NCI-H345 (cell line): ENCODE data around the gene XKRX.

Experiments used
- DNase-seq: peaks from one replicate; lab custom pipeline; 2025; lab: John Stamatoyannopoulos, UW

XKRX gene

DNA sequence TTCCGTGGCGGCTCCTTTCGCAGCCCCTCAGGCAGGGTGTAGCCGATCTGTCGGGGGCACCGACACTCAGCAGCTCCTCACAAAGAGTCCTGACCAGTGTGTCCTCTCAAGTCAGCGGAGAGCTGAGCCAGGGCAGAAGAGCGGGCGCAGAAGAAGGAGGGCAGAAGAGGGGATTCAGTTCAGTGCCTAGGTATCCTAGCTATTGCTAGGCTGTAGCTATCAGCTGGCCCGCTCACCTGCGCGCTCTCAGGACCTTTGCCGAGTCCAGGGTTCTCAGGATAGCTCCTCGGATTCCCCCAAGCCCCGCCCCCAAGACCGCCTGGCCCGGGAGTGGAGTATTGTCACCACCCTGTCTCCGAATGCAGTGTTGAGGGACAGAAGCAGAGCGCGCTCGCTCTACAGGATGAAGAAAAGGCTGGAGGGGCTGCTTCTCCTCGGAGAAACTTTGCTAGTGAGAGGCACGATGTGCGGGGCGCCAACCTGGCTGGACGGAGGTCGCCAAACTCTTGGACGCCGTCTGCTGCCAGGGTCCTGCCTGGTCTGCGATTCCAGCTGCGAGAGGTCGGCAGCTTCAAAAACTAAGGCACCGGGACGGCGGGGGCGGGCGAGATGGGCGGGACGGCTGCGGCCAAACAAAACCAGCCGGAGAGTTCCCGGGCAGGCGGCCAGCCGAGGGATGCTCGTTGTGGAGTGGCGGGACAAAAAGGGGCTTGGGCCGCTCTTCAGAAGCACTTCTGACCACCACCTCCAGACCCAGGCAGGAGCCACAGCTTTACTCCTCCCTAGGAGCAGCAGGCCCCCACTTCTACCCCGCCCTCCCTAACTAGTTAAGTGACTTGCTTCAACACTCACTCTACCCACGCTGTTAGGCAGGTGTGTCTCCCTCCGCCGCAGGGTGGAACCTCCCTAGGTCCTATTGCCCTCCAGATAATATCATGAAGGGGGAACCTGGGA lies at the start of gene XKRX:
Gene XKRX (minus strand): TSS at position 258 of the 954 bp plus-strand sequence. CDS start 613 bp downstream, outside the sequence.
- DNase-seq = peak; percentile 70

- no peak for DNase-seq
Measured at GRCh38 chrX:100976211-100976610, 47.5 kb upstream of the XKRX start.

GRCh38 chrX:100975212-100975611 lies 46.5 kb upstream of the XKRX start:
- no peak for DNase-seq

DNA sequence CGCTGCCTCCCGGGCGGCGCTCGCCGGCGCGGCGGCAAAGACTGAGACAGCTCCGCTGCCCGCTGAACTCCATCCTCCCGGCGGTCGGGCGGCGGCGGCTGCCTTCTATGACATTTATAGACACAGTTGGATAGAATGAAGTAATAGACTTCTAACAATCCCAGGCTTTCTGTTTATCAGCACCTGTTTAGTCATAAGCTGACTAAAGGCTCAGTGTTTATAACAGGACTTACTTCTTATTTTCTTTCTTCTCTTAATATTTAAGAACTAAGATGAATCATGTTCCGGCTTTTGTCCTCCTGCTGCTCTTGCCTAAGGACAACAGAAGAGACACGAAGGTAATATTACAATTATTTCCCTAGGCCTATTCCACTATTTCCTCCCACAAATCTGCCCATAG lies 44.7 kb upstream of the XKRX start:
- DNase-seq = no peak

DNA sequence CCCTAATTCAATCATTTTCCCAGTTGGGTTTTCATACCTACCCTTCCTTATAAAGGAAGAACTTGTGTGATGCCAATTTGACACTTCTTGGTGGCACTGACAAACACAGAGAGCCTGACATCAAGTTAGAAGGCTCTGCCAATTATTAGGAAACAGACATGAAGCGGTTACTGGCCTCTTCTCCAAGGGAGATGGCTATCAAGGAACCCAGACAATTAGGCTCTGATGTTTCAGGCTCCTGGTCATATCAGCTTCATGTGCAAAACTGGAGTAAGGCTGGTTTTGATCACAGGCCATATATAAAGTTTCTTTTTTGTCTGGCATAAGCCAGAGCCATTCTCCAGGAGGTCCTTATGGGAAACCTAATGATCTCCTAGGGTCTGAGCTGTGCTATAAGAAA lies 41.2 kb upstream of the XKRX start:
- DNase-seq = no peak

DNA sequence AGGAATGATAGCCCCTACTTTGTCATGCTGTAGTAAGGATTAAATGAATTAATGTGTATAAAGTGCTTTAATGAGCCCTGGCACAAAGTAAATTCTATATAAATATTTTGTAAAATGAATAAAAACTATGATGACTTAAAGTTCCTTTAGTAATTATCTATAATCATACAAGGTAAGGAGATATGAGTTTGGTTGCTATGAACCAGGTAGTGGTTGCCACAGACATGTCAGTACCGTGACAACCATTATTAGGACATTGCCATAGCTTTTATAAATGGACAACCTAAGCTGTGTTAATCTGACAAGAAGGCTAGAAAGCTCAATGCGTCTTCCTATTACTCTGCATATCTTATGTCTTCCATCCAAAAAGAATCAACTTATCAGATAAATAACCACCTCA lies 40.7 kb upstream of the XKRX start, which contains the start of gene ARL13A:
Gene ARL13A (plus strand): TSS at position 301 of the 400 bp plus-strand sequence. CDS start 3,982 bp downstream, outside the sequence.
- no peak for DNase-seq

DNA sequence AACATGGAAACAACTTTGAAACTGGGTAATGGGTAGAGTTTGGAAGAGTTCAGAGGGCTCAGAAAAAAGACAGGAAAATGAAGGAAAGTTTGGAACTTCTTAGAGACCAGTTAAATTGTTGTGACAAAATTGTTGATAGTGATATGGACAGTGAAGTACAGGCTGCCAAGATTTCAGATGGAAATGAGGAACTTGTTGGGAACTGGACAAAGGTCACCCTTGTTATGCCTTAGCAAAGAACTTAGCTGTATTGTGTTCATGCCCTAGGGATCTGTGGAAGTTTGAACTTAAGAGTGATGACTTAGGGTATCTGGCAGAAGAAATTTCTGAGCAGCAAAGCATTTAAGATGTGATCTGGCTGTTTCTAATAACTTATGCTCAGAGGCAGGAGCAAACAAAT lies 35.6 kb upstream of the XKRX start:
- no peak for DNase-seq

DNA sequence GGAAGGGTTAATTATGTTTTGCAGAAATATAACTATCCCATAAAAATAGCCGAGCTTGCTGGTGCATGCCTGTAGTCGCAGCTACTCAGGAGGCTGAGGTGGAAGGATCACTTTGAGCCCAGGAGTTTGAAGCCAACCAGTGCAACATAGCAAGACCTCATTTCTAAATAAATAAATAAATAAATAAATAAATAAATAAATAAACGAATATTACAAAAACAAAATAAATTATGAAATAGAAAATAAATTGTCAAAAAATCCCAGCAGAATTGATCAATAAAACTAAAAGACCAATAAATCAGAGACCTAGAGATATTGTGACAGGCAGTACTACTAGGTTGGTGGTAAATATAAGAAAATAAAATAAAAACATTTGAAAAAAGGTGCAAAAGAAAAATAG lies 34.1 kb upstream of the XKRX start:
- DNase-seq = no peak

GRCh38 chrX:100948557-100948956 lies 19.8 kb upstream of the XKRX start:
- DNase-seq = no peak

DNA sequence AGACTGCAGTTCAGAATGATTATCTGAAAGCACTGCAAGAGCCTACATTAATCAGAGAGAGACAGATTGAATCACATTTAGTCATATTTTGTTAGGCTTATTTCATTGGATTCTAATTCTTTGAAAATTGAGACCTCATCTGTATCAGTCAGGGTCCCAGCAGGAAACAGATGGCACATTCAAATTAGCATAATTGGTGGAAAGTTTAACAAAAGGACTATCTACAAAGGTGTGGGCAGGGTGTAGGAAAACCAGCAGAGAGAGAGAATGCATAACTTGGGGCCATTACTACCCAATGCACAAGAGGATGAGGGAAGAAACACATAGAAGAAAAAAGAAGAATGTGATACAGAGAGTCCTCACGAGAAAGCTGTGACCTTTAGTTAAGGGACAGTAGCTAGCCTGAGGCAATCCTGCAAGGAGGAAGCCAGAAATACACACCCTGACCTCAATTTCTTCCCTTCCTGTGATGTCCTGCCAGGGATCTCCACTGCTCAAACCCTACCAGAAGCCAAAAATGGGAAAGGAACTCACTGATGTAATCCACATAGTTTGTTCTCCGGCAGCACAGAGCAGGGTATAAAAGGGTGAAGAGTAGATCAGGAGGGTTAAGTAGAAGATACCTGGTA lies 17.7 kb upstream of the XKRX start:
- no peak for DNase-seq

DNA sequence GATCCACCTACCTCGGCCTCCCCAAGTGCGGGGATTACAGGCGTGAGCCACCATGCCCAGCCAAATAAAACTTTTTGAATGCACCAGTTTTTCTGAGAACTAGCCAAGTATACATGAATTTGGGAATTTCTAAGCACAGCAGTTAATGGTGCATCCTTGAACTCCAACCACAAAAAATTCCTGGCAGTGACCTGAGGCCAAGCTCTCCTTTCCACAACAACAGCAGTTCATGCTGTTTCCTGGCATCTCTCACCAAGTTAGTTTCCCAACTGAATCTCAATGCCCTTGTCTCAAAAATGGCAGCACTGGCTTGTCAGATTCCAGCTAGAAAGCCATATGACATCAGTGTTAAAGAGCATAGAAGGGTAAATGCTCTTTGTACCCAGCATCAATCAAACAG lies 15.9 kb upstream of the XKRX start:
- no peak for DNase-seq

- no peak for DNase-seq
Measured at GRCh38 chrX:100939333-100939732, 10.6 kb upstream of the XKRX start.

- DNase-seq = no peak
Measured at GRCh38 chrX:100935767-100936166, 7.0 kb upstream of the XKRX start.

- no peak for DNase-seq
Measured at GRCh38 chrX:100931925-100932285, 3.2 kb upstream of the XKRX start.

DNA sequence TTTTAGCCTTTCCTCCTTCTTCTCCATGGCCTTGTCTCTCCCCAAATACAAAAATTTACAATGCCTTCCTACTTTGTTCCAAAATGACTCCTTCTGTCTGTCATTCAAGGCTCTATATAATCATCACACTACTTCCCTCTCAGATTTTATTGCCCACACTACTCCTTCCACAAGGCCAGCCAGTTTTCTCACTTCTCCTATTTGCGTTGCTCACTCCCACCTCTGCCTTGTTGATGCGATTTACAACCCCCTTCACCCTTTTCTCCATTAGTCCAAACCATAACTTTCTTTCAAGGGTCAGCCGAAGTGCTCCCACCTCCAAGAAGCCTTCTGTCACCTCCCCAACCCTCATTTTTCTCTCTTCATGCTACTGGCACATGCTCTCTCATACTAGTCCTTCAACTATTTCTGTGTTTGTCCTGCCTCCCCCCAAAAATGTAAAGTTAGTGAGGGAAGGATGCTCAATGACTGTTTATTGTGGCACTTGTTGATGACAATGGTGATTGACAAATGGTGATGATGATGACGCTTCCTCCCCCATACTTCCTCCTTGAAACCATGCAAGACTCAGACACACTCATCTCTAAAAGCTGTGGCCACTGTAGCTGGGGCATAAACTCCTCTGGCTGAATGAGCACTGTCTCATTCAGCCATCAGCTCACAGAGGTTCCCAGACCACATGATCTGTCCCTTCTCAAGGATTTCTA lies 2.7 kb upstream of the XKRX start:
- DNase-seq = no peak

- DNase-seq = no peak
Measured at GRCh38 chrX:100926453-100926852, 2.3 kb downstream of the XKRX start.

GRCh38 chrX:100924375-100924774 lies 4.3 kb downstream of the XKRX start:
- no peak for DNase-seq

DNA sequence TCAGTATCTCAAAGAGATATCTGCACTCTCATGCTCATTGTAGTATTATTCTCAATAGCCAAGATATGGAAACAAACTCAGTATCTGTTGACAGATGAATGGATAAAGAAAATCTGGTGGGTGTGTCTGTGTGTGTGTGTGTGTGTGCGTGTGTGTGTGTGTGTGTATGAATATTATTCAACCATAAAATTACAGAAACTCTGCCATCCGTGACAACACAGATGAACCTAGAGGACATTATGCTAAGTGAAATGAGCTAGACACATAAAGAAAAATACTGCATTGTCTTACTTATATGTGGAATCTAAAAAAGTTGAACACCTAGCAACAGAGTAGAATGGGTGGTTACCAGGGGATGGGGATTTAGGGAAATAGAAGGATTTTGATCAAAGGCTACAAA lies 13.2 kb downstream of the XKRX start:
- no peak for DNase-seq

GRCh38 chrX:100913111-100913510 lies 15.6 kb downstream of the XKRX start:
- DNase-seq = no peak

GRCh38 chrX:100911731-100912130 lies 17.0 kb downstream of the XKRX start:
- no peak for DNase-seq

DNA sequence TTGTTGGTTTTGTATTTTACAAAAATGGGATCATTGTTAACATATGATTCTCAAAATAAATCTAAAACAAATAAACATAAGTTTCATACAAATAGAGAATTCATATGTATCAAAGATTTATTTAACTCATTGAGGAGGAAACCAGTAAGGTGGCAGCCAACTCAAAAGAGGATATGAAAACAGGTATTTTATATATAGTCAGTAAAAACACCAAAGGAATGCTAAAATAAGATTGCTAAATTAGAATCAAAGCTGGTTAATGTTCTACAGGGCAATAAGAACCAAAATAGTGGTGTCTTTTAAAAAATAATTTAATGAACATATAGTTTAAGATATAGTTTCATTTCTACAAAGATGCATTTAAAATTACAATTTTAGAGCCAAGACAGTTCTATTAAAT lies 23.1 kb downstream of the XKRX start:
- no peak for DNase-seq

- DNase-seq = no peak
Measured at GRCh38 chrX:100904433-100904832, 24.3 kb downstream of the XKRX start.
